Esophagus muscularis mucosa (tissue), 3 donors: ENCODE results near the gene COL25A1.

ENCODE experiments used
- CTCF ChIP-seq, 3 experiments: fragments of 200-600 bp in 2 of 3; fragments of 450-650 bp in 1 of 3; sonication (generic) in 2 of 3; IDR thresholded peaks; one replicate each; pipeline ENCODE4 v1.5.1; 2017 to 2019; ENCODE audit warnings: antibody characterized with exemption in 3 of 3, mild to moderate bottlenecking in 2 of 3, moderate library complexity in 1 of 3
- POLR2A ChIP-seq: fragments of 450-650 bp; IDR thresholded peaks from one replicate; pipeline ENCODE4 v1.6.1; 2017; ENCODE audit warnings: antibody characterized with exemption, moderate library complexity, mild to moderate bottlenecking, low read depth
- POLR2AphosphoS5 ChIP-seq, 2 donors: sonication (generic); formaldehyde crosslinking; IDR thresholded peaks; one replicate each; pipeline ENCODE4 v1.6.1; 2017; ENCODE audit warnings: antibody characterized with exemption in 2 of 2

GRCh38 chr4:109005523-109005922 lies 296.9 kb downstream of the COL25A1 start:
- no peak for TF ChIP-seq CTCF (IDR thresholded peaks at IDR 0.05)
- no peak for TF ChIP-seq POLR2A
- TF ChIP-seq POLR2AphosphoS5 (IDR thresholded peaks at IDR 0.05), result no peak
